ENCODE measurements around the gene DUSP6. TPM values are rescaled to one million over a fixed set of nuclear protein-coding genes. Genes with fewer than 3 reads are reported as not detected.

Gene DUSP6
- total and polyA plus RNA-seq, 2 of the 8 experiments (the other 6 are each of a cell fraction or from before 2014, with no cell fraction given): 99.3 to 179 TPM

GRCh38 chr12:89319122-89319521, 33.2 kb downstream of the DUSP6 start (continued):
- TF ChIP-seq CHD7 (IDR thresholded peaks at IDR 0.05; ENCODE audit: insufficient replicate concordance, low read length) (no peak), HDAC6 (IDR thresholded peaks at IDR 0.05; ENCODE audit: low read depth, low read length) (no peak), TAF1 (IDR thresholded peaks at IDR 0.05; ENCODE audit: low read depth, low read length) (no peak), CHD1 (IDR thresholded peaks at IDR 0.05; ENCODE audit: low read depth, low read length) (no peak), TCF12 (IDR thresholded peaks at IDR 0.05; ENCODE audit: low read depth, low read length) (no peak), TEAD4 (IDR thresholded peaks at IDR 0.05; ENCODE audit: low read depth, low read length) (no peak), RFX5 (IDR thresholded peaks at IDR 0.05; ENCODE audit: borderline replicate concordance, low read depth, low read length) (no peak)
